SK-MEL-5 (cell line): ENCODE measurements around the gene OR10G8. TPM values are rescaled to one million over a fixed set of nuclear protein-coding genes. Genes with fewer than 3 reads are reported as not detected.

Source experiments
- DNase-seq: peaks from one replicate; pipeline ENCODE4 v3.0.0-alpha.2; 2016; ENCODE audit warnings: low read depth, low spot score
- in situ Hi-C: cut with HindIII; loops from 2 replicates; pipeline ENCODE4 v1.10.0; 2016; ENCODE audit warnings: low sequenced_read_pairs, high pct_unique_total_duplicates, low pct_unique_long_range_greater_than_20kb
- total RNA-seq: library from RNA; depleted of rRNA; stranded (reverse); fragments of >200 nt; shearing (Covaris generic); gene quantifications from 2 replicates; pipeline ENCODE4 v1.2.3, GENCODE V29; 2014; rRNA removed

OR10G8 gene
- total RNA-seq, 1 experiment from 2014 or later = not detected

- in situ Hi-C loops = no loop called here
- no peak for DNase-seq
These were observed 48.0 kb downstream of the OR10G8 start for GRCh38 chr11:124074554-124074953.

GRCh38 chr11:124075492-124075840 is 48.9 kb downstream of the OR10G8 start:
- no peak for DNase-seq
- in situ Hi-C loops = no loop called here

GRCh38 chr11:124075841-124076651 is 49.4 kb downstream of the OR10G8 start:
- in situ Hi-C loops = no loop called here
- DNase-seq = no peak

- in situ Hi-C loops = no loop called here
- DNase-seq = no peak
These were observed 50.7 kb downstream of the OR10G8 start for GRCh38 chr11:124077266-124077665.

- in situ Hi-C loops = no loop called here
- DNase-seq = no peak
These were observed 52.0 kb downstream of the OR10G8 start for GRCh38 chr11:124078591-124078990.

- in situ Hi-C loops = no loop called here
These were observed 53.2 kb downstream of the OR10G8 start for GRCh38 chr11:124079631-124080326.

More at GRCh38 chr11:124079631-124080326, 53.2 kb downstream of the OR10G8 start:
- DNase-seq = no peak

Other genes with a start within 250 kb of the OR10G8 start
- gene OR6M1, start 220.4 kb upstream of the OR10G8 start, total RNA-seq = not detected in 2 replicates
- gene TMEM225, start 141.1 kb upstream of the OR10G8 start, total RNA-seq = not detected in 2 replicates
- not detected in 2 replicates for gene OR8D4, start 124.6 kb upstream of the OR10G8 start, total RNA-seq
- gene OR4D5, start 87.2 kb upstream of the OR10G8 start, total RNA-seq = not detected in 2 replicates
- not detected in 2 replicates for gene OR6T1, start 83.0 kb upstream of the OR10G8 start, total RNA-seq
- gene OR10S1, start 49.0 kb upstream of the OR10G8 start, total RNA-seq = not detected in 2 replicates
- gene OR10G6, start 31.6 kb upstream of the OR10G8 start, total RNA-seq = not detected in 2 replicates
- gene OR10G4, start 13.8 kb upstream of the OR10G8 start, total RNA-seq = not detected in 2 replicates
- not detected in 2 replicates for gene OR10G9, start 3.8 kb upstream of the OR10G8 start, total RNA-seq
- not detected in 2 replicates for gene OR10G7, start 14.5 kb downstream of the OR10G8 start, total RNA-seq
- 5.2 and 6.6 TPM in 2 replicates for gene VWA5A, start 88.7 kb downstream of the OR10G8 start, total RNA-seq
- gene OR10D3, start 156.5 kb downstream of the OR10G8 start, total RNA-seq = not detected in 2 replicates
- not detected in 2 replicates for gene OR8G1, start 214.3 kb downstream of the OR10G8 start, total RNA-seq
- not detected in 2 replicates for gene OR8G5, start 229.6 kb downstream of the OR10G8 start, total RNA-seq